Measurements from ENCODE around the gene LYPD6. TPM values are rescaled to one million over a fixed set of nuclear protein-coding genes. Genes with fewer than 3 reads are reported as not detected.

The LYPD6 gene
- total RNA-seq, 4 donors from 2014 or later = 0.46 TPM; not detected in 3

DNA sequence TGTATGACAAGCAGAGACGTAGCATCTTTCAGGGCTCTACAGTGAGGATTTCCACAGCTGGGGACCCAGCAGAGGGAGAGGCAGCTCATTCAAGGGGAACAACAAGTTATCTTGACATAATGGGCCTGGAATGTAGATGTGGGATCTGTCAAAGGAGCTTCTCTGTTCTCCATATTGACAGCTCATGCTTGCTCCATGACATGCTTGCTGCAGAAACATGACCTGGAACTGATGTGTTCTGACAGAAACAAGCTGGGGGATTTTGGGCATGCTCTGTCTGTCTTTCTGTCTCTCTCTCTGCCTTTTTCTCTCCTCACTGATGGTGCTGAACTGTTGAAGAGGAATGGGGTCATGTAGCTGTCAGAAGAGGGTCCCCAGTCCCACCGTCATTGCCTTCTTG is 177.6 kb downstream of the LYPD6 start:
- ATAC-seq = no peak
- no peaks in the 10 kb centered on the region for H3K4me1 ChIP-seq
- intact Hi-C loops (cut with DNase I; ENCODE audit: low total_unique reads) = no loop called here
- DNase-seq = no peak
- in situ Hi-C loops (cut with MboI; ENCODE audit: low sequenced_read_pairs in 4 of 4) = no loop called here
- no peaks in the 10 kb centered on the region for H3K36me3 ChIP-seq
- no peak overlapping the region for H3K27ac ChIP-seq
- TF ChIP-seq, protein P1, sequence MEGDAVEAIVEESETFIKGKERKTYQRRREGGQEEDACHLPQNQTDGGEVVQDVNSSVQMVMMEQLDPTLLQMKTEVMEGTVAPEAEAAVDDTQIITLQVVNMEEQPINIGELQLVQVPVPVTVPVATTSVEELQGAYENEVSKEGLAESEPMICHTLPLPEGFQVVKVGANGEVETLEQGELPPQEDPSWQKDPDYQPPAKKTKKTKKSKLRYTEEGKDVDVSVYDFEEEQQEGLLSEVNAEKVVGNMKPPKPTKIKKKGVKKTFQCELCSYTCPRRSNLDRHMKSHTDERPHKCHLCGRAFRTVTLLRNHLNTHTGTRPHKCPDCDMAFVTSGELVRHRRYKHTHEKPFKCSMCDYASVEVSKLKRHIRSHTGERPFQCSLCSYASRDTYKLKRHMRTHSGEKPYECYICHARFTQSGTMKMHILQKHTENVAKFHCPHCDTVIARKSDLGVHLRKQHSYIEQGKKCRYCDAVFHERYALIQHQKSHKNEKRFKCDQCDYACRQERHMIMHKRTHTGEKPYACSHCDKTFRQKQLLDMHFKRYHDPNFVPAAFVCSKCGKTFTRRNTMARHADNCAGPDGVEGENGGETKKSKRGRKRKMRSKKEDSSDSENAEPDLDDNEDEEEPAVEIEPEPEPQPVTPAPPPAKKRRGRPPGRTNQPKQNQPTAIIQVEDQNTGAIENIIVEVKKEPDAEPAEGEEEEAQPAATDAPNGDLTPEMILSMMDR (IDR thresholded peaks at IDR 0.05 in 4 of 5, conservative IDR thresholded peaks at IDR 0.05 in 1 of 5) = no peak
- no peak for TF ChIP-seq POLR2A (IDR thresholded peaks at IDR 0.05)
- H3K4me3 ChIP-seq = no peak overlapping the region
- H3K9me3 ChIP-seq = no peaks in the 10 kb centered on the region
- H3K27me3 ChIP-seq = no peaks in the 10 kb centered on the region

DNA sequence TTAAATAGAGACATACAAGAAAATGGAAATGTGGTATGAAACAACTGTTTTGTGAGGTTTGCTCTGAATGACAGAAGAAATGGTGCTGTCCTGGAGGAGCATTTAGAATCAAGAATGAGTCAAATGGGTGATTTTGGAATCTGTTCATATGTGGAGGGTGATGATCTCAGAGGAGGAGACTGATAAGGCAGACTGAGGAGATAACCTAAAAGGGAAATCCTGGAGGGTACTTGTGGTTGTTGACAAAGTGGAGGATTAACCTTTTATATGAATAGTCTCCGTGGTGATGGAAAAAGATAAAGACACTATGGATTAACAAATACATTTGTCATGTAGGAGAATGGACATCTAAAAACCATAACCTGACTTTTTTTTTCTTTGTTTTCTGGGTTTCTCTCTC is 183.1 kb downstream of the LYPD6 start:
- H3K4me1 ChIP-seq = no peaks in the 10 kb centered on the region
- no peak for ATAC-seq
- in situ Hi-C loops (cut with MboI; ENCODE audit: low sequenced_read_pairs in 4 of 4) = no loop called here
- no peaks in the 10 kb centered on the region for H3K27me3 ChIP-seq
- H3K36me3 ChIP-seq = no peaks in the 10 kb centered on the region
- no peak overlapping the region for H3K27ac ChIP-seq
- TF ChIP-seq, protein P1 (IDR thresholded peaks at IDR 0.05 in 4 of 5, conservative IDR thresholded peaks at IDR 0.05 in 1 of 5) = no peak
- intact Hi-C loops (cut with DNase I; ENCODE audit: low total_unique reads) = no loop called here
- no peak overlapping the region for H3K4me3 ChIP-seq
- H3K9me3 ChIP-seq = no peaks in the 10 kb centered on the region
- no peak for DNase-seq
